Gastroesophageal sphincter (tissue), 3 donors: ENCODE measurements around the gene GAREM1.

Experiments used
- EP300 ChIP-seq: sonication (generic); formaldehyde crosslinking; IDR thresholded peaks from one replicate; pipeline ENCODE4 v1.6.1; 2017; ENCODE audit warnings: antibody characterized with exemption, mild to moderate bottlenecking
- POLR2A ChIP-seq, 2 donors: fragments of 450-650 bp; IDR thresholded peaks; one replicate each; pipeline ENCODE4 v1.6.1; 2017; ENCODE audit warnings: antibody characterized with exemption in 2 of 2, mild to moderate bottlenecking in 2 of 2, moderate library complexity in 1 of 2
- POLR2AphosphoS5 ChIP-seq: sonication (generic); formaldehyde crosslinking; IDR thresholded peaks from one replicate; pipeline ENCODE4 v1.6.1; 2017; ENCODE audit warnings: antibody characterized with exemption
- TF ChIP-seq, protein P1 (sequence below), 4 experiments: fragments of 200-600 bp in 2 of 4; fragments of 450-650 bp in 2 of 4; sonication (generic) in 1 of 4; IDR thresholded peaks; one replicate each; pipeline ENCODE4 v1.5.1; 2017 to 2019; ENCODE audit warnings: antibody characterized with exemption in 4 of 4, mild to moderate bottlenecking in 2 of 4, moderate library complexity in 2 of 4

DNA sequence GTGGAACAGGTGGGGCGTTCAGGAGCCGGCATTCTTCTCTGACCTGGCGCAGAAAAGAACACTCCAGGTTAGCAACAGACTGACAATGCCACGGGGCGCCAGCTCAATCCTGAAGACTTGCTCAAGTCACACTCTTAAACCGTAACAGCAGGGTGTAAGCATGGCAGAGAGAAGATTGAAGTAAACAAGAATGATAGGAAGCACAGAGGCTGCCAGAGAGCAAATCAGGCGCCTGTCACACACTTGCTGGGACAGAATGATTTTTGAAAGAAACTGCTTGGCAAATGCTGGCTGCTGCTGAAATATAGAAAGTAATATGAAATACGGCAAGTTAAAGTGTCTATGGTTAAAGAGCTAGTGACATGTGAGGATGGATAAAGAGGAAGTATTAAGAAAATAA lies 200.3 kb downstream of the GAREM1 start:
- TF ChIP-seq, protein P1, sequence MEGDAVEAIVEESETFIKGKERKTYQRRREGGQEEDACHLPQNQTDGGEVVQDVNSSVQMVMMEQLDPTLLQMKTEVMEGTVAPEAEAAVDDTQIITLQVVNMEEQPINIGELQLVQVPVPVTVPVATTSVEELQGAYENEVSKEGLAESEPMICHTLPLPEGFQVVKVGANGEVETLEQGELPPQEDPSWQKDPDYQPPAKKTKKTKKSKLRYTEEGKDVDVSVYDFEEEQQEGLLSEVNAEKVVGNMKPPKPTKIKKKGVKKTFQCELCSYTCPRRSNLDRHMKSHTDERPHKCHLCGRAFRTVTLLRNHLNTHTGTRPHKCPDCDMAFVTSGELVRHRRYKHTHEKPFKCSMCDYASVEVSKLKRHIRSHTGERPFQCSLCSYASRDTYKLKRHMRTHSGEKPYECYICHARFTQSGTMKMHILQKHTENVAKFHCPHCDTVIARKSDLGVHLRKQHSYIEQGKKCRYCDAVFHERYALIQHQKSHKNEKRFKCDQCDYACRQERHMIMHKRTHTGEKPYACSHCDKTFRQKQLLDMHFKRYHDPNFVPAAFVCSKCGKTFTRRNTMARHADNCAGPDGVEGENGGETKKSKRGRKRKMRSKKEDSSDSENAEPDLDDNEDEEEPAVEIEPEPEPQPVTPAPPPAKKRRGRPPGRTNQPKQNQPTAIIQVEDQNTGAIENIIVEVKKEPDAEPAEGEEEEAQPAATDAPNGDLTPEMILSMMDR (IDR thresholded peaks at IDR 0.05), result no peak
- TF ChIP-seq POLR2A (IDR thresholded peaks at IDR 0.05), result no peak
- no peak for TF ChIP-seq POLR2AphosphoS5
- no peak for TF ChIP-seq EP300
